Endothelial cell of umbilical vein (primary cell): ENCODE measurements around the gene SLC26A4. TPM values are rescaled to one million over a fixed set of nuclear protein-coding genes. Genes with fewer than 3 reads are reported as not detected.

Experiments
- BruUV-seq: library from RNA; stranded (reverse); fragments of 400-500 nt; replicated peaks from 2 replicates; lab custom pipeline; 2021; lab: Mats Ljungman, UMichigan
- CTCF ChIA-PET: fragments of 300-600, 350-600 bp; sonication (Branson Sonifier 250); formaldehyde crosslinking; loops from one replicate; lab custom pipeline; 2021; ENCODE audit warnings: antibody characterized with exemption, inconsistent platforms; lab: Charles Lee
- POLR2A ChIA-PET: fragments of 300-600, 350-600 bp; sonication (Branson Sonifier 250); formaldehyde crosslinking; loops from one replicate; lab custom pipeline; 2021; ENCODE audit warnings: antibody characterized with exemption, inconsistent platforms; lab: Charles Lee
- DNase-seq: peaks from one replicate; pipeline ENCODE4 v3.0.0-alpha.2; 2011; ENCODE audit warnings: low read depth, low spot score
- FAIRE-seq: peaks from 2 replicates; lab custom pipeline; 2011; peaks lifted over from hg19 to GRCh38; lab: Jason Lieb, UNC
- H2AFZ ChIP-seq: 2 replicates; pipeline ENCODE4 v1.6.0; 2012; ENCODE audit warnings: low read depth, low read length, control low read depth, inconsistent platforms
- H3K27ac ChIP-seq: 2 replicates; pipeline ENCODE4 v1.5.1; 2011; ENCODE audit warnings: low read depth, mild to moderate bottlenecking, control low read depth, low read length, moderate library complexity; ENCODE audit not compliant: insufficient read depth
- H3K27me3 ChIP-seq, 2 experiments: 2 replicates each; pipeline versions ENCODE4 v1.6.0 to v1.6.1; 2011; ENCODE audit warnings: low read length in 2 of 2, mixed read lengths in 1 of 2; ENCODE audit not compliant: control insufficient read depth in 2 of 2, insufficient read depth in 2 of 2
- H3K36me3 ChIP-seq, 2 experiments: 2 replicates in 1 of 2; 3 replicates in 1 of 2; pipeline ENCODE4 v1.5.1; 2011; ENCODE audit warnings: low read length in 2 of 2, mild to moderate bottlenecking in 1 of 2, moderate library complexity in 1 of 2; ENCODE audit not compliant: control insufficient read depth in 2 of 2, insufficient read depth in 2 of 2; ENCODE audit errors: extremely low read depth in 1 of 2
- H3K4me1 ChIP-seq: 3 replicates; pipeline ENCODE4 v1.5.1; 2011; ENCODE audit warnings: mild to moderate bottlenecking, low read length; ENCODE audit not compliant: control insufficient read depth, insufficient read depth; ENCODE audit errors: extremely low read depth
- H3K4me2 ChIP-seq: 2 replicates; pipeline ENCODE4 v1.6.1; 2011; ENCODE audit warnings: low read length, control low read depth, mixed read lengths; ENCODE audit not compliant: insufficient read depth
- H3K4me3 ChIP-seq, 3 experiments: fragments of 200-600 bp in 1 of 3; sonication (generic), shearing (Covaris generic) in 1 of 3; replicated peaks in 1 of 3; 2 replicates each; pipeline ENCODE4 v1.5.1; 2011 to 2016; ENCODE audit warnings: control low read depth in 3 of 3, low read length in 3 of 3, mild to moderate bottlenecking in 2 of 3, inconsistent platforms in 1 of 3, low read depth in 1 of 3, moderate library complexity in 1 of 3; ENCODE audit not compliant: insufficient read depth in 1 of 3
- H3K79me2 ChIP-seq: 2 replicates; pipeline ENCODE4 v1.6.0; 2012; ENCODE audit warnings: low read length, inconsistent platforms; ENCODE audit not compliant: control insufficient read depth, insufficient read depth
- H3K9ac ChIP-seq: replicated peaks from 2 replicates; pipeline ENCODE3; 2011; ENCODE audit warnings: low read length, control low read depth; ENCODE audit not compliant: insufficient read depth; ENCODE audit errors: extremely low read depth
- H3K9me1 ChIP-seq: replicated peaks from 3 replicates; pipeline ENCODE4 v1.6.0; 2011; ENCODE audit warnings: mild to moderate bottlenecking, low read length; ENCODE audit not compliant: control insufficient read depth, insufficient read depth; ENCODE audit errors: extremely low read depth
- H3K9me3 ChIP-seq: replicated peaks from 2 replicates; pipeline ENCODE4 v1.5.1; 2012; ENCODE audit warnings: low read length, inconsistent platforms; ENCODE audit not compliant: control insufficient read depth, insufficient read depth
- H4K20me1 ChIP-seq: replicated peaks from 2 replicates; pipeline ENCODE3; 2011; ENCODE audit warnings: mild to moderate bottlenecking, low read length; ENCODE audit not compliant: control insufficient read depth, insufficient read depth; ENCODE audit errors: extremely low read depth
- CTCF ChIP-seq, 2 donors: IDR thresholded peaks; 1 replicate in 1 of 2; 2 replicates in 1 of 2; pipeline ENCODE4 v1.5.1; 2011; ENCODE audit warnings: low read length in 2 of 2, mild to moderate bottlenecking in 2 of 2, moderate library complexity in 2 of 2, control low read depth in 1 of 2, inconsistent platforms in 1 of 2, low read depth in 1 of 2; ENCODE audit not compliant: insufficient read depth in 1 of 2; ENCODE audit errors: extremely low read depth in 1 of 2
- FOS ChIP-seq: IDR thresholded peaks from 2 replicates; pipeline ENCODE4 v1.6.1; 2011; ENCODE audit warnings: mild to moderate bottlenecking, low read length, moderate library complexity, borderline replicate concordance; ENCODE audit not compliant: insufficient read depth
- GATA2 ChIP-seq: IDR thresholded peaks from 2 replicates; pipeline ENCODE4 v1.7.0; 2011; ENCODE audit warnings: low read depth, mild to moderate bottlenecking, moderate library complexity, mixed read lengths, low read length; ENCODE audit not compliant: insufficient read length, insufficient read depth
- JUN ChIP-seq: IDR thresholded peaks from 2 replicates; pipeline ENCODE4 v1.6.1; 2011; ENCODE audit warnings: borderline replicate concordance, low read depth; ENCODE audit not compliant: insufficient read length, insufficient read depth
- MAX ChIP-seq: IDR thresholded peaks from 2 replicates; pipeline ENCODE4 v1.6.1; 2011; ENCODE audit not compliant: insufficient read depth, insufficient read length
- MYC ChIP-seq: IDR thresholded peaks from one replicate; pipeline ENCODE4 v1.6.1; 2011; ENCODE audit warnings: mild to moderate bottlenecking, low read depth, low read length
- dilution Hi-C: fragments of 300-500 bp; cut with MboI; formaldehyde crosslinking; loops from one replicate; pipeline ENCODE4 v1.15.0; 2019; ENCODE audit warnings: low sequenced_read_pairs; ENCODE audit not compliant: extremely low pct_ligation_motif_present
- intact Hi-C: fragments of 100-400 bp; cut with micrococcal nuclease; formaldehyde crosslinking; loops from one replicate; pipeline ENCODE4 v1.10.0; 2022
- polyA plus RNA-seq, 4 experiments: library from polyadenylated mRNA; depleted of rRNA in 3 of 4; stranded (reverse) in 3 of 4; unstranded in 1 of 4; fragments of >200 nt; gene quantifications; 2 replicates each; pipeline versions ENCODE4 v1.2.1 to v1.2.3, GENCODE V29; 2011 to 2012; ENCODE audit warnings: missing spikeins in 1 of 4
- total RNA-seq: library from RNA; stranded (reverse); gene quantifications from 2 replicates; pipeline ENCODE4 v1.2.3, GENCODE V29; 2021

SLC26A4 gene
- total and polyA plus RNA-seq, 2 donors (not counting 3 experiments of a cell fraction or from before 2014, with no cell fraction given), result 0.77 to 0.79 TPM

- DNase-seq (peak; percentile 71), FAIRE-seq (peak; percentile 83)
- peak overlapping the region; percentile 94 for H3K9ac ChIP-seq
- peaks cover 0 to 7% of the 10 kb centered on the region in 2 experiments for H3K36me3 ChIP-seq
- peak; percentile 44 for TF ChIP-seq FOS
- no peak for TF ChIP-seq CTCF (IDR thresholded peaks at IDR 0.05; ENCODE audit: extremely low read depth in 1 of 2, insufficient read depth in 1 of 2, low read depth in 1 of 2, low read length in 2 of 2)
- no TSS peak for BruUV-seq
- H3K27ac ChIP-seq, result peak overlapping the region; percentile 46
- H3K4me2 ChIP-seq, result peak overlapping the region; percentile 98
- H3K27me3 ChIP-seq, result no peaks in the 10 kb centered on the region
- ChIA-PET CTCF (interaction anchor here (0.6 to 7.7 kb wide), 6 partner anchors 10 to 526 kb away, joined by 3 to 201 read pairs (median 4); no protein-coding TSS in a partner anchor), POLR2A (no interaction called here)
- no peaks in the 10 kb centered on the region for H3K9me3 ChIP-seq
- intact Hi-C loops (loop anchor here (10.0 kb wide), 1 partner anchor 249 kb away; no protein-coding TSS in a partner anchor), dilution Hi-C loops (no loop called here)
- peaks cover 38% of the 10 kb centered on the region for H3K4me1 ChIP-seq
- H3K9me1 ChIP-seq, result no peaks in the 10 kb centered on the region
- H4K20me1 ChIP-seq, result no peaks in the 10 kb centered on the region
- H2AFZ ChIP-seq, result no peak overlapping the region
- peaks cover 61% of the 10 kb centered on the region for H3K79me2 ChIP-seq
- H3K4me3 ChIP-seq, result peak overlapping the region in 2 of 3 experiments; percentile 11 to 94
These were observed 85.4 kb downstream of the SLC26A4 start for GRCh38 chr7:107746006-107746405.

- dilution Hi-C loops, result no loop called here
- H3K9me3 ChIP-seq, result no peaks in the 10 kb centered on the region
- no peak overlapping the region for H3K27ac ChIP-seq
- no peaks in the 10 kb centered on the region for H3K9me1 ChIP-seq
- DNase-seq, result no peak
- BruUV-seq, result no TSS peak
- TF ChIP-seq GATA2 (no peak), MYC (no peak), MAX (no peak), FOS (no peak), JUN (no peak), CTCF (IDR thresholded peaks at IDR 0.05; ENCODE audit: extremely low read depth in 1 of 2, insufficient read depth in 1 of 2, low read depth in 1 of 2, low read length in 2 of 2) (no peak)
- H2AFZ ChIP-seq, result no peak overlapping the region
- FAIRE-seq, result no peak
- intact Hi-C loops, result no loop called here
- no peak overlapping the region for H3K4me3 ChIP-seq
- CTCF ChIA-PET, result no interaction called here
- peaks cover 51% of the 10 kb centered on the region for H3K79me2 ChIP-seq
- POLR2A ChIA-PET, result no interaction called here
- peaks cover 6 to 25% of the 10 kb centered on the region in 2 experiments for H3K36me3 ChIP-seq
- peaks cover 15% of the 10 kb centered on the region for H3K4me1 ChIP-seq
- H3K27me3 ChIP-seq, result no peaks in the 10 kb centered on the region
- H3K4me2 ChIP-seq, result no peak overlapping the region
- no peak overlapping the region for H3K9ac ChIP-seq
- H4K20me1 ChIP-seq, result peaks cover 4% of the 10 kb centered on the region
These were observed 90.5 kb downstream of the SLC26A4 start for GRCh38 chr7:107751113-107751512.
